Smooth muscle cell (in vitro differentiated cells): Measurements from ENCODE around the gene MICAL1. TPM values are rescaled to one million over a fixed set of nuclear protein-coding genes. Genes with fewer than 3 reads are reported as not detected.
"Not testable (repeated sequence)": the region's sequence is repeated elsewhere in the genome, so short reads cannot be mapped to it uniquely, and the experiment has no call there.

Source experiments
- DNase-seq: peaks from one replicate; lab custom pipeline; 2025; ENCODE audit not compliant: unreplicated experiment; lab: John Stamatoyannopoulos, UW
- H2AFZ ChIP-seq: fragments of 200-600 bp; sonication (generic); 2 replicates; pipeline ENCODE4 v1.6.0; 2016; ENCODE audit warnings: antibody characterized with exemption, low read depth, mild to moderate bottlenecking
- H3F3A ChIP-seq: fragments of 200-600 bp; sonication (generic); 2 replicates; pipeline ENCODE4 v1.6.0; 2017; ENCODE audit warnings: antibody characterized with exemption, low read depth
- H3K27ac ChIP-seq: fragments of 200-600 bp; sonication (generic); 2 replicates; pipeline ENCODE4 v1.5.1; 2016; ENCODE audit warnings: low read depth, mild to moderate bottlenecking
- H3K27me3 ChIP-seq: fragments of 200-600 bp; sonication (generic); 2 replicates; pipeline ENCODE4 v1.6.1; 2016; ENCODE audit warnings: low read depth, mild to moderate bottlenecking
- H3K36me3 ChIP-seq: fragments of 200-600 bp; sonication (generic); 2 replicates; pipeline ENCODE4 v1.5.1; 2016; ENCODE audit warnings: low read depth
- H3K4me1 ChIP-seq: fragments of 200-600 bp; sonication (generic); 2 replicates; pipeline ENCODE4 v1.5.1; 2016; ENCODE audit warnings: low read depth
- H3K4me2 ChIP-seq: fragments of 200-600 bp; sonication (generic); 2 replicates; pipeline ENCODE4 v1.6.0; 2016; ENCODE audit warnings: mild to moderate bottlenecking
- H3K4me3 ChIP-seq: fragments of 200-600 bp; sonication (generic); 2 replicates; pipeline ENCODE4 v1.5.1; 2016; ENCODE audit warnings: mild to moderate bottlenecking
- H3K79me2 ChIP-seq: fragments of 200-600 bp; sonication (generic); 2 replicates; pipeline ENCODE4 v1.6.0; 2016; ENCODE audit warnings: low read depth, mild to moderate bottlenecking
- H3K9ac ChIP-seq: fragments of 200-600 bp; sonication (generic); 2 replicates; pipeline ENCODE4 v1.6.0; 2016; ENCODE audit warnings: low read depth
- H3K9me3 ChIP-seq: fragments of 200-600 bp; sonication (generic); replicated peaks from 2 replicates; pipeline ENCODE4 v1.5.1; 2016; ENCODE audit warnings: low read depth
- H4K20me1 ChIP-seq: fragments of 200-600 bp; sonication (generic); 2 replicates; pipeline ENCODE4 v1.6.0; 2016; ENCODE audit warnings: low read depth
- WGBS: methylation state at CpG from one replicate; pipeline ENCODE4 v1.1.7; 2016; ENCODE audit warnings: low lambda C conversion rate; 5-methylcytosine and 5-hydroxymethylcytosine counted together
- polyA plus RNA-seq: library from polyadenylated mRNA; unstranded; fragments of >200 nt; fragmentation: Nextera tagmentation; extraction: Ambion mirVana; gene quantifications from 2 replicates; pipeline ENCODE4 v1.2.1, GENCODE V29; 2016
- total RNA-seq: library from RNA; depleted of rRNA; stranded (reverse); fragments of >200 nt; gene quantifications from 2 replicates; pipeline ENCODE4 v1.2.3, GENCODE V29; 2014
- TF ChIP-seq, protein P1 (sequence below): fragments of 200-600 bp; sonication (generic); IDR thresholded peaks from 2 replicates; pipeline ENCODE4 v1.5.1; 2017; ENCODE audit warnings: borderline replicate concordance, mild to moderate bottlenecking, antibody characterized with exemption; ENCODE audit not compliant: insufficient read depth, poor library complexity, severe bottlenecking

The MICAL1 gene
- total and polyA plus RNA-seq, 2 experiments from 2014 or later: 13.3 to 20.8 TPM

DNA sequence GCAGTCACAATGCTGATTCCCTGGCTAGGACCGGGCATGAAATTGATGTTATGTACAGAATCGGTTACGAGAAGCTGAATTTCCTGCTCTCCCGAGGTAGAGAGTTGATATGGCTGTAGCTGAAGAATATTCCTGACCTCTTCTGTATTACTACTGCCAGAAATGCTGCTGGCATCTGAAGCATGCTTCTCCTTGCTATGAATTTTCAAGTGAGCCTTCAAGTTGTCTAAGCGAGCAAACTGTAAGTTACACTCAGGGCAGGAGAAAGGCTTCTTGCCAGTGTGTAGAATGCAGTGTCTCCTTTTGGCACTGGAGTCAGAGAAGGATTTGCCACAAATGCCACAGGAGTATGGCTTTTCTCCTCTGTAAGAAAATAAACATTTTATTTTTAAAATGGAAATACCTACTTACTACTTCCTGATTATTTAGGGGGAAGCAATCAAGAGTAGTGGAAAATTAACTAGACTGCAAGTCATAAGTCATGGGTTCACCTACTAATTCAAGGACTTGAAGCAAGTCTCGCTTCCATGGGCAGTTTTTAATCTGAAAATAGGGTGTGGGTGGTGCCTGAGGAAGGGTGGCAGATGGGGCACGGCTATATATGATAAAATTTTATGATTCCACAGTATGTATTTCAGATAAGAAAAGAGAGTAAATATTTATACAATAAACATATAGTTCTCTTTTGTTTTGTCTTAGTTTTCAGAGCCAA is 10.8 kb upstream of the MICAL1 start:
- WGBS: 96% methylated on average over 7 of the region's 7 CpGs
- Histone ChIP-seq H3K4me1 (no peaks in the 10 kb centered on the region), H3K9me3 (no peaks in the 10 kb centered on the region), H3F3A (no peaks in the 10 kb centered on the region), H3K9ac (no peak overlapping the region), H3K4me2 (no peak overlapping the region), H3K79me2 (peaks cover 10% of the 10 kb centered on the region), H3K4me3 (no peak overlapping the region), H2AFZ (no peak overlapping the region), H3K27ac (no peak overlapping the region), H3K36me3 (peaks cover 22% of the 10 kb centered on the region), H3K27me3 (no peaks in the 10 kb centered on the region), H4K20me1 (peaks cover 5% of the 10 kb centered on the region)
- DNase-seq: no peak
- TF ChIP-seq, protein P1, sequence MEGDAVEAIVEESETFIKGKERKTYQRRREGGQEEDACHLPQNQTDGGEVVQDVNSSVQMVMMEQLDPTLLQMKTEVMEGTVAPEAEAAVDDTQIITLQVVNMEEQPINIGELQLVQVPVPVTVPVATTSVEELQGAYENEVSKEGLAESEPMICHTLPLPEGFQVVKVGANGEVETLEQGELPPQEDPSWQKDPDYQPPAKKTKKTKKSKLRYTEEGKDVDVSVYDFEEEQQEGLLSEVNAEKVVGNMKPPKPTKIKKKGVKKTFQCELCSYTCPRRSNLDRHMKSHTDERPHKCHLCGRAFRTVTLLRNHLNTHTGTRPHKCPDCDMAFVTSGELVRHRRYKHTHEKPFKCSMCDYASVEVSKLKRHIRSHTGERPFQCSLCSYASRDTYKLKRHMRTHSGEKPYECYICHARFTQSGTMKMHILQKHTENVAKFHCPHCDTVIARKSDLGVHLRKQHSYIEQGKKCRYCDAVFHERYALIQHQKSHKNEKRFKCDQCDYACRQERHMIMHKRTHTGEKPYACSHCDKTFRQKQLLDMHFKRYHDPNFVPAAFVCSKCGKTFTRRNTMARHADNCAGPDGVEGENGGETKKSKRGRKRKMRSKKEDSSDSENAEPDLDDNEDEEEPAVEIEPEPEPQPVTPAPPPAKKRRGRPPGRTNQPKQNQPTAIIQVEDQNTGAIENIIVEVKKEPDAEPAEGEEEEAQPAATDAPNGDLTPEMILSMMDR: no peak

DNA sequence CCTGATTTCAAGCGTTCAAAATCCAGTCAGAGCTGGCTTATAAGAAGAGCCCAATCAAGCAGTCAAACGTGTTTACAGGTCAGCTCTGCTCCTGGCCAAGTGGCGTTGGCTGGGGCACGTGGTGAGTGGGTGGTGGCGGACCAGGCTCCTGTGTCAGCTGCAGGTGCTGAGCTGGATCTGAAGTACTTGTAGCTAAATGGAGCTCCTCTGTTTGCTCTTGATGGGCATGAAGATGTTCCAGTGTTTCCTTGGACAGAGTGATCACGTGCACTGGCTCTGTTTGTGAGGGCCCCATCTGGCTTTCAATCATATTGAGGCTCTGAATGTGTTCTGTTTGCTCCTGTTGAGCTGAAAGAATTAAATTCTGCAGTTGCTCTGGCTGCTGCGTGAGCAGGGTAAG is 10.2 kb upstream of the MICAL1 start:
- peaks cover 22% of the 10 kb centered on the region for H3K36me3 ChIP-seq
- no peak for DNase-seq

DNA sequence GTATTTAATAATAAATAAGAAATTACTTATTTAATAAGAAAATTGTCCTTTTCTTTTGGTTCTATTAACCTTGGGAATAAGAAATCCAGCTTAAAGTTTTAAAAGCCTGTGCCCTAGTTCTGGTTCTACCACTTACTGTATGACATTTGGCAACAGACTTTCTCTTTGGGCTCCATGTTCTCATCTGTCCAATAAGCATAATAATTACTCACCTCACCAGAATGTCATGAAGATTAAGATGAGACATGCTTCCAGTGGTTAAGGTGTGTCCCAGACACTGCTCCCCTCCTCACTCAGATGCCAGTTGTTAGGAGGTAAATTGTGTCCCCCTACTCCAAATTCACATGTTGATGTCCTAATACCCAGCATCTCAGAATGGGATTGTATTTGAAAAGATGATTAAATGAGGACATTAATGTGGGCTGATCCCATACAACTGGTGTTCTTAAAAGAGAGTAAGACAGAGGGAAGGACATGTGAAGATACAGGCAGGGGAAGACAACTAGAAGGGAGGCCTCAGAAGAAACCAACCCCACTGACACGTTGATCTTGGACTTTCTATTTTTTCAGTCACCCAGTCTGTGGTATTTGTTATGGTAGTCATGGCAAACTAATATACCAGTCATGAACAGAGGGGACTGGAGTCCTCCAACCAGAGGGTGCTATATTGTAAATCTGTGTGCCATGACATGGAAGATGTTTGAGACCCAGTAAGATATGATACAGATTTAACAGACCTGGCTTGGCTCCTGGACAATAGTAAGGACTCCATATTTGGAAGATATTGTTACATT is 6.4 kb upstream of the MICAL1 start:
- peaks cover 11% of the 10 kb centered on the region for H3K4me1 ChIP-seq
- peaks cover 10% of the 10 kb centered on the region for H3K79me2 ChIP-seq
- H3K27ac ChIP-seq: no peak overlapping the region
- H3K27me3 ChIP-seq: no peaks in the 10 kb centered on the region
- 96% methylated on average over 1 of the region's 1 CpG for WGBS
- H3K4me2 ChIP-seq: no peak overlapping the region
- H3K36me3 ChIP-seq: peaks cover 20% of the 10 kb centered on the region
- H2AFZ ChIP-seq: no peak overlapping the region
- TF ChIP-seq, protein P1: no peak
- peaks cover 11% of the 10 kb centered on the region for H3F3A ChIP-seq
- no peak overlapping the region for H3K4me3 ChIP-seq
- no peak for DNase-seq
- no peaks in the 10 kb centered on the region for H3K9me3 ChIP-seq
- peaks cover 5% of the 10 kb centered on the region for H4K20me1 ChIP-seq
- H3K9ac ChIP-seq: no peak overlapping the region

More for the DNA sequence above, 10.2 kb upstream of the MICAL1 start:
- TF ChIP-seq, protein P1: no peak
- 95% methylated on average over 7 of the region's 7 CpGs for WGBS
- Histone ChIP-seq H2AFZ (no peak overlapping the region), H3K9me3 (no peaks in the 10 kb centered on the region), H3K79me2 (peaks cover 10% of the 10 kb centered on the region), H3K9ac (no peak overlapping the region), H3K27me3 (no peaks in the 10 kb centered on the region), H3K4me1 (peaks cover under 1% of the 10 kb centered on the region), H3F3A (peaks cover 5% of the 10 kb centered on the region), H3K27ac (no peak overlapping the region), H3K4me3 (no peak overlapping the region), H4K20me1 (peaks cover 5% of the 10 kb centered on the region), H3K4me2 (no peak overlapping the region)

DNA sequence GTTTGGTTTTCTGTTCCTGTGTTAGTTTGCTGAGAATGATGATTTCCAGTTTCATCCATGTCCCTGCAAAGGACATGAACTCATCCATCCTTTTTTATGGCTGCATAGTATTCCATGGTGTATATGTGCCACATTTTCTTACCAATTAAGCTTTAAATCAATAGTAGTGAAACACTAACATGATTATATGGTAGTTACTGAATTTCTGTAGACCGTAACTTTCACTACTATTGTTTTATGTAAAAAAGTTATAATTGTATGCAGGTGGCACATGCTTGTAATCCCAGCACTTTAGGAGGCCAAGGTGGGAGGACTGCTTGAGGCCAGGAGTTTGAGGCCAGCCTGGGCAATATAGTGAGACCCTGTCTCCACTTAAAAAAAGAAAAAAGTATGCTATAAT is 5.6 kb upstream of the MICAL1 start:
- 97% methylated on average over 1 of the region's 1 CpG for WGBS
- H3K9me3 ChIP-seq, H3K27me3 ChIP-seq, H3K79me2 ChIP-seq, DNase-seq, H3K4me2 ChIP-seq, H2AFZ ChIP-seq, H3K27ac ChIP-seq, H3K4me3 ChIP-seq, H3K9ac ChIP-seq, H4K20me1 ChIP-seq: not testable (repeated sequence)
- H3K36me3 ChIP-seq: peaks cover 13% of the 10 kb centered on the region
- H3K4me1 ChIP-seq: peaks cover 17% of the 10 kb centered on the region
- peaks cover 11% of the 10 kb centered on the region for H3F3A ChIP-seq
